Lower leg skin (tissue), 3 donors: Measurements from ENCODE around the gene FARP1.

Source experiments
- POLR2A ChIP-seq, 2 donors: fragments of 450-650 bp; IDR thresholded peaks; one replicate each; pipeline ENCODE4 v1.6.1; 2016 to 2017; ENCODE audit warnings: antibody characterized with exemption in 2 of 2, mild to moderate bottlenecking in 1 of 2, moderate library complexity in 1 of 2
- TF ChIP-seq, protein P1 (sequence below), 3 donors: fragments of 450-650 bp; IDR thresholded peaks; one replicate each; pipeline ENCODE4 v1.5.1; 2016; ENCODE audit warnings: antibody characterized with exemption in 3 of 3, mild to moderate bottlenecking in 3 of 3, moderate library complexity in 2 of 3

DNA sequence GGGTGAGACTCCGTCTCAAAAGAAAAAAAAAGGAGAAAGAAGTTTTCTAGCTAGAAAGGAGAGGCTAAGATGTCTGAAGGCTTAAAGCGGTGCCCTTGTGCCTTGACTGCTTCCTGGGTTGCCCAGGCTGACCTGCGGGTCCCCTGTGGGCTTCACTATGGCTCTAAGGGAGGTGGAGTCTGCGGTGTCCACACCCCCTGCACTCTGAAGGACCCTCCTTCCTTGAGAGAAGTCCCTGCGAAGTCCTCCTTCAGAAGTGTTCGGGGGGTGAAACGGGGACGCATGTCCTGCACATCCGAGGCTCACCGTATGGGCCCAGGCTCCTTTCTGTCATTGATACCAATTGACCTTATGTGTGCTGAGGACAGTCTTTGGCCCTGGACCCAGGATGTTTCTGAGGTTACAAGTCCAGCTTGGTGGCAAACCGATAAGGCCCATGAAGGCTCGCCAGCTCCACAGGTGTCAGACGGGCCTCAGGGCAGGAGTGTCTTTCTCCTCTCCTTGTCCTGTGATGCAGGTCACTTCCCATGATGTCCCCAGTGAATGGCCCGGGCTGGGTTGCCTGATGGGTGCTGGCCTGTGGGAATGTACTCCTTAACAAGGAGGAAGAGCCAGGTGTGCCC lies 45.8 kb downstream of the FARP1 start:
- no peak for TF ChIP-seq POLR2A (IDR thresholded peaks at IDR 0.05)
- TF ChIP-seq, protein P1, sequence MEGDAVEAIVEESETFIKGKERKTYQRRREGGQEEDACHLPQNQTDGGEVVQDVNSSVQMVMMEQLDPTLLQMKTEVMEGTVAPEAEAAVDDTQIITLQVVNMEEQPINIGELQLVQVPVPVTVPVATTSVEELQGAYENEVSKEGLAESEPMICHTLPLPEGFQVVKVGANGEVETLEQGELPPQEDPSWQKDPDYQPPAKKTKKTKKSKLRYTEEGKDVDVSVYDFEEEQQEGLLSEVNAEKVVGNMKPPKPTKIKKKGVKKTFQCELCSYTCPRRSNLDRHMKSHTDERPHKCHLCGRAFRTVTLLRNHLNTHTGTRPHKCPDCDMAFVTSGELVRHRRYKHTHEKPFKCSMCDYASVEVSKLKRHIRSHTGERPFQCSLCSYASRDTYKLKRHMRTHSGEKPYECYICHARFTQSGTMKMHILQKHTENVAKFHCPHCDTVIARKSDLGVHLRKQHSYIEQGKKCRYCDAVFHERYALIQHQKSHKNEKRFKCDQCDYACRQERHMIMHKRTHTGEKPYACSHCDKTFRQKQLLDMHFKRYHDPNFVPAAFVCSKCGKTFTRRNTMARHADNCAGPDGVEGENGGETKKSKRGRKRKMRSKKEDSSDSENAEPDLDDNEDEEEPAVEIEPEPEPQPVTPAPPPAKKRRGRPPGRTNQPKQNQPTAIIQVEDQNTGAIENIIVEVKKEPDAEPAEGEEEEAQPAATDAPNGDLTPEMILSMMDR (IDR thresholded peaks at IDR 0.05) = no peak
